GM04504 (cell line): Measurements from ENCODE around the gene FMN2.
"Not testable (repeated sequence)": the region's sequence is repeated elsewhere in the genome, so short reads cannot be mapped to it uniquely, and the experiment has no call there.

Experiments
- DNase-seq: peaks from one replicate; pipeline ENCODE4 v3.0.0-alpha.2; 2012; ENCODE audit warnings: low read depth

Gene FMN2

GRCh38 chr1:240366636-240367035 lies 275.0 kb downstream of the FMN2 start:
- no peak for DNase-seq

GRCh38 chr1:240385551-240385950 lies 293.9 kb downstream of the FMN2 start:
- DNase-seq = no peak

GRCh38 chr1:240385985-240386978 lies 294.6 kb downstream of the FMN2 start:
- DNase-seq = peak; percentile 85

GRCh38 chr1:240387051-240387450 lies 295.4 kb downstream of the FMN2 start:
- DNase-seq = no peak

- no peak for DNase-seq
These were observed 300.1 kb downstream of the FMN2 start for GRCh38 chr1:240391660-240392260.

- DNase-seq = no peak
These were observed 302.7 kb downstream of the FMN2 start for GRCh38 chr1:240394353-240394752.

- no peak for DNase-seq
These were observed 303.7 kb downstream of the FMN2 start for GRCh38 chr1:240395336-240395735.

GRCh38 chr1:240399381-240399780 lies 307.7 kb downstream of the FMN2 start:
- DNase-seq = peak; percentile 74

- no peak for DNase-seq
These were observed 310.0 kb downstream of the FMN2 start for GRCh38 chr1:240401731-240402130.

GRCh38 chr1:240402326-240402725 lies 310.6 kb downstream of the FMN2 start:
- DNase-seq = no peak

GRCh38 chr1:240404286-240404685 lies 312.6 kb downstream of the FMN2 start:
- no peak for DNase-seq

GRCh38 chr1:240405751-240406150 lies 314.1 kb downstream of the FMN2 start:
- no peak for DNase-seq

GRCh38 chr1:240407407-240407806 lies 315.7 kb downstream of the FMN2 start:
- DNase-seq = no peak

GRCh38 chr1:240409615-240410014 lies 317.9 kb downstream of the FMN2 start:
- DNase-seq = no peak

- DNase-seq = no peak
These were observed 322.0 kb downstream of the FMN2 start for GRCh38 chr1:240413732-240414131.

GRCh38 chr1:240414237-240414636 lies 322.6 kb downstream of the FMN2 start:
- peak; percentile 66 for DNase-seq

- DNase-seq = not testable (repeated sequence)
These were observed 323.3 kb downstream of the FMN2 start for GRCh38 chr1:240415011-240415410.

GRCh38 chr1:240415532-240415931 lies 323.8 kb downstream of the FMN2 start:
- DNase-seq = no peak

- no peak for DNase-seq
These were observed 325.6 kb downstream of the FMN2 start for GRCh38 chr1:240417317-240417716.

GRCh38 chr1:240420766-240421165 lies 329.1 kb downstream of the FMN2 start:
- DNase-seq = no peak

GRCh38 chr1:240423246-240423924 lies 331.7 kb downstream of the FMN2 start:
- DNase-seq = no peak

GRCh38 chr1:240424740-240425464 lies 333.2 kb downstream of the FMN2 start:
- DNase-seq = no peak
